Transverse colon (tissue), 3 donors: ENCODE data around the gene PRRT4.

Experiments used
- CTCF ChIP-seq, 5 experiments: fragments of 200-600 bp in 3 of 5; fragments of 450-650 bp in 2 of 5; sonication (generic) in 3 of 5; IDR thresholded peaks; 1 replicate in 2 of 5; 2 replicates in 3 of 5; pipeline ENCODE4 v1.5.1; 2016 to 2017; ENCODE audit warnings: antibody characterized with exemption in 5 of 5, inconsistent platforms in 3 of 5, mild to moderate bottlenecking in 2 of 5, moderate library complexity in 1 of 5
- EP300 ChIP-seq: sonication (generic); formaldehyde crosslinking; IDR thresholded peaks from one replicate; pipeline ENCODE4 v1.6.1; 2017; ENCODE audit warnings: antibody characterized with exemption, low read depth
- POLR2A ChIP-seq: fragments of 450-650 bp; IDR thresholded peaks from one replicate; pipeline ENCODE4 v1.6.1; 2016; ENCODE audit warnings: antibody characterized with exemption, mild to moderate bottlenecking, moderate library complexity

GRCh38 chr7:128402356-128402755, 40.9 kb upstream of the PRRT4 start:
- TF ChIP-seq EP300 = no peak
- no peak for TF ChIP-seq CTCF (IDR thresholded peaks at IDR 0.05)
- no peak for TF ChIP-seq POLR2A
